GM18505 (cell line): ENCODE results near the gene TAAR1.
"Not testable (repeated sequence)": the region's sequence is repeated elsewhere in the genome, so short reads cannot be mapped to it uniquely, and the experiment has no call there.

Experiments used
- ATAC-seq: cut with Tn5 transposase; IDR thresholded peaks from one replicate; pipeline ENCODE4 v1.9.1; 2021; ENCODE audit not compliant: unreplicated experiment
- POLR2A ChIP-seq: IDR thresholded peaks from 4 replicates; pipeline ENCODE4 v1.6.1; 2011; ENCODE audit warnings: borderline replicate concordance; ENCODE audit not compliant: insufficient read depth, insufficient read length; ENCODE audit errors: extremely low read depth

Gene TAAR1

DNA sequence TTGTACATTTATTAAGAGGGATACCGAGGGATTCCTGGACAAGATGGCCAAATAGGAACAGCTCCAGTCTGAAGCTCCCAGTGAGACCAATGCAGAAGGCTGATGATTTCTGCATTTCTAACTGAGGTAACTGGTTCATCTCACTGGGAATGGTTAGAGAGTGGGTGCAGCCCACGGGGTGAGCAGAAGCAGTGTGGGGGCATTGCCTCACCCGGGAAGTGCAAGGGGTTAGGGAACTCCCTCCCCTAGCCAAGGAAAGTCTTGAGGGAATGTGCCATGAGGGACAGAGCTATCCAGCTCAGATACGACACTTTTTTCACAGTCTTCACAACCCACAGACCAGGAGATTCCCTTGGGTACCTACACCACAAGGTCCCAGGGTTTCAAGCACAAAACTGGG, 24.2 kb downstream of the TAAR1 start:
- TF ChIP-seq POLR2A = no peak
- no peak for ATAC-seq

DNA sequence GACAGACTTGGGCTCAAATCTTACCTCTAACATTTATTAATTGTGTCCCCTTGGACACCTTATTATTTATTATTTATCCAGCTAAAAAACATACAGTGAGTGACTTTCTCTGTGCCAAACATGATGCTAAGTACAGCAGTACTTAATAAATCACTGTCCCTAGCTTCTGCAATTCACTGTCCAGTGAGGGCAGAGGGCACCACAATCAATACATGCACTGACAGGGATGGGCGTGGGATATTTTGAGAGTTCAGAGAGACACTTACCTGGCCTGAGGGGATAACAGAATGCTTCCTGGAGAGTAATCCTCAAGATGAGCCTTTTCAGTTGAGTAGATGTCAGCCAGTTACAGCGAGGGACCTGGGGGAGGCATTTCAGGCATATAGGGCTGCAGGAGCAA, 25.6 kb downstream of the TAAR1 start:
- no peak for TF ChIP-seq POLR2A
- ATAC-seq = no peak

DNA sequence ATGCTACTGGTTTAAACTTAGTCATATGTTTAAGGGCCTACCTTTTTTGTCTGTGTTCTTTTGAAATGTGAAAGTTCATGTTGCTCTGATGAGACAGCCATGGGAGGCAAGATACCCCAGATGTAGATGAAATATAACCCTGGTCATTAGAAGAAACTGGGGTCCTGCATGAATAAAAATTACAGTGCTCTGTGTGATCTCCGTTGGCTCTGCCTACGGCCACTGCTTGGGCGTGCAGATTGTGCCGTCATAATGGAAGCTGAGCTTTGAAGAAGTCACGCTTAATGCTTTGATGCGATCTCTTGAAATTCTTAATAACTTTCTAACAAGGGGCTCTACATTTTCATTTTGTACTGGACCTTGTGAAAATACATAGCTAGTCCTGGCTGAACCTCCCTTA, 34.8 kb downstream of the TAAR1 start, which contains the start of gene TAAR2:
Gene TAAR2 (minus strand): TSS at position 101 of the 400 bp plus-strand sequence. CDS start 0 bp downstream, at position 101.
- no peak for ATAC-seq
- TF ChIP-seq POLR2A = no peak

DNA sequence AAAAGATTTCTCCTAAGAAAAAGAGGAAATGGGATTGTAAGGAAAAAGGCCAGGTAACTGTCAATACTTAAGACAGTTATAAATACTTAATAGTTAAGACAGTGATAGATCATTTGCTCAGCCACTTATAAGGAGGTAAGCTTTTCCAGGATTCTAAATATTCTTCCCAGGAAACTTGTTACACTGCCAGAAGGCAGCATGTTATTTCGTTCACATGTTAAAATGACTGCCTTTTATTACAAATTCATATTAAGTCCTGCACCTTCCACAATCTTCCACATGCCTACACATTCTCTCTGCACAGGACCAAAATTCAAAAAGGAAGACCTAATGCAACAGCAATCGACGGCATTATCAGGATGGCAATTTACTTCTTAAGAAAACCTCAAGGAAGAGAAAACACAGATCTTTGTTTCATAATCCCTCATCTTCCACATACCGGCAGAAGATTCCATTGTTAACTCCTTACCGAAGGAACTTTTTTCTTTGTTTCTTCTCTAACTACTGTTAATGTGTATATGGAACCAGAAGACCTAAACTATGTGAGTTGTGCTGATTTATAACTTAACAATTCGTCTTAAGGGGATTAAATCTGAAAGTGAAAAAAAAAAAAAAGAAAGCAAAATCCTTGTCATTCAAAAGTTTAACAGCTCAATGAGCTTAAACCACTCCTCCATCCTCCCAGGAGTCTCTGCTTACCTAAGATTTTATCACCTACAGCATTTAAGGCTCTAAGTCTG, 35.7 kb downstream of the TAAR1 start:
- TF ChIP-seq POLR2A = no peak
- ATAC-seq = no peak

GRCh38 chr6:132616677-132617076, 42.3 kb downstream of the TAAR1 start:
- no peak for ATAC-seq
- no peak for TF ChIP-seq POLR2A

DNA sequence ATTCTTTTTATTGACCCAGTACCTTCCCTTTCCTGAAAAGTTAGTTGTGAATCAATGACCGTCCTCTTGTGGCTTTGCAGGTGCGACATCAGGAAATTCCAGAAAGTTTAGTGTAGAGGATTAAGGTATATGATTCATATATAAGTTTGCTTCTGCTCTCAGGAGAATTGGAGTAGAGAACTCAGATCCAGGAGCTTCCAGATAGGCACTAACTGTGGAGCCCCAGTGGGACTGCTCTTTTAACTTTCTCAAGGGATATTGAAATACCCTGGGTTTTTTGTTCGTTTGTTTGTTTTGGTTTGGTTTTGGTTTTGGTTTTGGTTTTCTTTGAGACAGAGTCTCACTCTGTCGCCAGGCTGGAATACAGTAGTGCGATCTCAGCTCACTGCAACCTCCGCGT, 44.4 kb downstream of the TAAR1 start:
- no peak for TF ChIP-seq POLR2A
- ATAC-seq = no peak

GRCh38 chr6:132612449-132613108, 46.4 kb downstream of the TAAR1 start:
- no peak for TF ChIP-seq POLR2A
- ATAC-seq = no peak

GRCh38 chr6:132611616-132612015, 47.4 kb downstream of the TAAR1 start:
- TF ChIP-seq POLR2A = no peak
- ATAC-seq = no peak

DNA sequence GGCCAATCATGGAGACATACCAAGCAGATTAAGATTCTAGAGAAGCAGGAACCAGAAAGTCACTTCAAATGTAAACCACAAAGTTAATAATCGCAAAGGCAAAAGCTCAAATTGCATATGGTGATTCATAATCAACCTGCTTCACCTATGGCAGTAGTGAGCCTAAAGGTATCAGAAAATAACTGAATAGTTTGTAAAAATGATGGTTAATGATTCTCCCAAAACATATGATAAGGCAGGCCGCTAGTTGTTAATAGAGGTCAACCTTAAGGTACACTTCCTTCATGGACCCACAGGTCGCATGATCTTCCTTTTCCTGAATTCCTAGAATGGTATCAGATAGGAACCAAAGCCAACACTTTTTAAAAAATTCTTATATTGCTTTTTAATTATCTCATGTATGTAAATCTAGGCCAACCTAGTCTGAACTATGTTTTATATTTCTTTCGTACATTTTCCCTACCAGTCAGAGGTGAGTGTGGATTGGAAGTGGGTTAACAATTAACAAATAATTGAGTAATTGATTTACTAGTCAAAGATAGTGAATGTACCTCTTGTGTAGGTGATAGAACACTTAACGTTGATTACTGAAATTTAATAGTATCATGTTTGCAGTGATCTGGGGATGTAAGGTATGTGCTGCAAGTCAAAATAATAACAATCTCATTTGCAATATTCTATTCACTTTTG, 51.3 kb downstream of the TAAR1 start:
- no peak for ATAC-seq
- TF ChIP-seq POLR2A = no peak

DNA sequence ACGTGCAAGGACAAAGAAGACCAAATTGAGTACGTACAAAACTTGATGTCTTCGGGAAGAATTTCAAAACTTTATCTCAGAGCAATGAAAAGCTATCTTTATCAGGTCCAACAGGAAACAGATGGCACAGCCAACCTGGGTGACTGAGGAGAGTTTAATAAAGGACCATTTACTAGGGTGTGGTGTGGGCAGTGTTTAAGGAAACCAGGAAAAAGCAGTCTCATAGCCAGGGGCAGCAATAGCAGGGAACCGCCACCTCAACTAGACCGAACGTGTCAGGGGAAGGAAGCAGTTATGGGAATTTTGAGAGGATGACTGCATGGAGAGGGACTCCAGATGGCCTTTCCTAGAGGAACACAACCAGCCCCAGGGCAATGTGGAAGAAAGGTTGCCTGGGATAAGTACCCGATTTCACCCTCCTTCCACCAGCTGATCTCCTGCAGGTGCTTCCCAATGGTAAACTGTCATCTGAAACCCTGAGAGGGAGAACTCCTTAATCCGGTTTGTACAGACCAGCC, 54.3 kb downstream of the TAAR1 start:
- ATAC-seq = no peak

GRCh38 chr6:132600900-132601299, 58.1 kb downstream of the TAAR1 start:
- not testable (repeated sequence) for ATAC-seq

More for the DNA sequence above, 54.3 kb downstream of the TAAR1 start:
- TF ChIP-seq POLR2A = no peak

DNA sequence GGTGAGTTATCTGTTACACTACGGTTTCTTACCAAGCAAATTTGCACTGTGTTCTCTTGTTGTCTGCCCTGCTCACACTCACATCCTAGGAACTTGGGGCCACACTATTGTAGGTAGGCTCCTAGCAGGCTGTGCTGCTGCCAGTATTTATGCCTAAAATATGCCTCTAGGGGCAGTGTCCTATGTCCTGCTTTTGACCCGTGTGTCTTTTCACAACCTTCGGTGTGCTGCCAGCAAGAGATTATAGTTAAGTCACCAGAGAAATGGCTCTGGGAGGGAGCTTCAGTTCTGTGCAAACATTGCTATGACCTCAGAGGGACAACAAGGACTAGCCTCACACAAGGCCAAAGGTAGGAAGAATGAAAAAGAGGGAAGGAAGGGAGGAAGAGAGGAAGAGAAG, 60.5 kb downstream of the TAAR1 start:
- ATAC-seq = no peak
- no peak for TF ChIP-seq POLR2A

- no peak for ATAC-seq
Measured at GRCh38 chr6:132596201-132596600, 62.8 kb downstream of the TAAR1 start.

More at GRCh38 chr6:132596201-132596600, 62.8 kb downstream of the TAAR1 start:
- no peak for TF ChIP-seq POLR2A
